B cell (primary cell): ENCODE results near the gene MRM2.

ENCODE experiments used
- EZH2 ChIP-seq: IDR thresholded peaks from 2 replicates; pipeline ENCODE4 v1.6.1; 2012; ENCODE audit warnings: borderline replicate concordance, low read depth, mild to moderate bottlenecking, moderate library complexity, low read length; ENCODE audit not compliant: insufficient read depth, poor library complexity, severe bottlenecking
- TF ChIP-seq, protein P1 (sequence below): fragments of 200-600 bp; IDR thresholded peaks from one replicate; pipeline ENCODE4 v1.8.0; 2022; ENCODE audit warnings: antibody characterized with exemption, mild to moderate bottlenecking

DNA sequence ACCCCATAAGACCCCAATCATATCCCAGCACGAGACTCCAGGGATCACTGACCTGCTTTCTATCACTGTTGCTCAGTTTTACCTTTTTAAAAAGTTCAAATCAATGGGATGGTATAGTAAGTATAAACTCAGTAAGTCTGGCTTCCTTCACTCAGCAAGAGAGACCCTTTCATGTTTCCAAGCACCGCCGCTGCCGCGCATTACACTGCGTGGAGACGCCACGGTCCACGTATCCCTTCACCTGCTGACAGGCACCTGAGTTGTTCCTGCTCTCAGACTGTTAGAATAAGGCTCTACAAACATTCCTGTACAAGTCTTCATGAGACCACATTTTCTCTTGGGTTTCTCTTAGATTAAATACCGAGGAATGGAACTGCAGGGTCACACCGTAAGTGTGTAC lies 37.6 kb downstream of the MRM2 start:
- TF ChIP-seq, protein P1, sequence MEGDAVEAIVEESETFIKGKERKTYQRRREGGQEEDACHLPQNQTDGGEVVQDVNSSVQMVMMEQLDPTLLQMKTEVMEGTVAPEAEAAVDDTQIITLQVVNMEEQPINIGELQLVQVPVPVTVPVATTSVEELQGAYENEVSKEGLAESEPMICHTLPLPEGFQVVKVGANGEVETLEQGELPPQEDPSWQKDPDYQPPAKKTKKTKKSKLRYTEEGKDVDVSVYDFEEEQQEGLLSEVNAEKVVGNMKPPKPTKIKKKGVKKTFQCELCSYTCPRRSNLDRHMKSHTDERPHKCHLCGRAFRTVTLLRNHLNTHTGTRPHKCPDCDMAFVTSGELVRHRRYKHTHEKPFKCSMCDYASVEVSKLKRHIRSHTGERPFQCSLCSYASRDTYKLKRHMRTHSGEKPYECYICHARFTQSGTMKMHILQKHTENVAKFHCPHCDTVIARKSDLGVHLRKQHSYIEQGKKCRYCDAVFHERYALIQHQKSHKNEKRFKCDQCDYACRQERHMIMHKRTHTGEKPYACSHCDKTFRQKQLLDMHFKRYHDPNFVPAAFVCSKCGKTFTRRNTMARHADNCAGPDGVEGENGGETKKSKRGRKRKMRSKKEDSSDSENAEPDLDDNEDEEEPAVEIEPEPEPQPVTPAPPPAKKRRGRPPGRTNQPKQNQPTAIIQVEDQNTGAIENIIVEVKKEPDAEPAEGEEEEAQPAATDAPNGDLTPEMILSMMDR, result no peak
- no peak for TF ChIP-seq EZH2
